ENCODE measurements around the gene BDNF.

The BDNF gene

GRCh38 chr11:27720277-27720830 is 20.1 kb upstream of the BDNF start:
- H3K9me3 ChIP-seq = peaks cover 39% of the 10 kb centered on the region
- H3K4me1 ChIP-seq = no peaks in the 10 kb centered on the region
- no peaks in the 10 kb centered on the region for H3K36me3 ChIP-seq
- H3K4me2 ChIP-seq = no peak overlapping the region
- no peak for TF ChIP-seq Cebpa-rat (IDR thresholded peaks at IDR 0.05)
- no peaks in the 10 kb centered on the region for H3K27me3 ChIP-seq
- no peak overlapping the region for H3K9ac ChIP-seq
- H4K20me1 ChIP-seq = no peaks in the 10 kb centered on the region
- H3K4me3 ChIP-seq = no peak overlapping the region
- no peak overlapping the region for H3K27ac ChIP-seq

- Histone ChIP-seq H3K4me2 (no peak overlapping the region), H3K4me3 (no peak overlapping the region), H3K27me3 (no peaks in the 10 kb centered on the region), H4K20me1 (no peaks in the 10 kb centered on the region), H3K27ac (no peak overlapping the region), H3K4me1 (no peaks in the 10 kb centered on the region), H3K9me3 (peaks cover 39% of the 10 kb centered on the region), H3K9ac (no peak overlapping the region), H3K36me3 (no peaks in the 10 kb centered on the region)
- no peak for TF ChIP-seq Cebpa-rat (IDR thresholded peaks at IDR 0.05)
Observed at GRCh38 chr11:27719546-27719925, 19.3 kb upstream of the BDNF start.

GRCh38 chr11:27718863-27719545 is 18.7 kb upstream of the BDNF start:
- H3K4me2 ChIP-seq = no peak overlapping the region
- no peaks in the 10 kb centered on the region for H3K4me1 ChIP-seq
- H3K36me3 ChIP-seq = no peaks in the 10 kb centered on the region
- H3K27ac ChIP-seq = no peak overlapping the region
- peaks cover 39% of the 10 kb centered on the region for H3K9me3 ChIP-seq
- no peak overlapping the region for H3K9ac ChIP-seq
- H4K20me1 ChIP-seq = no peaks in the 10 kb centered on the region
- no peak for TF ChIP-seq Cebpa-rat (IDR thresholded peaks at IDR 0.05)
- no peak overlapping the region for H3K4me3 ChIP-seq
- no peaks in the 10 kb centered on the region for H3K27me3 ChIP-seq

GRCh38 chr11:27718346-27718862 is 18.1 kb upstream of the BDNF start:
- Histone ChIP-seq H3K27ac (no peak overlapping the region), H3K4me1 (no peaks in the 10 kb centered on the region), H3K27me3 (no peaks in the 10 kb centered on the region), H3K4me3 (no peak overlapping the region), H3K9ac (no peak overlapping the region), H3K36me3 (no peaks in the 10 kb centered on the region), H3K4me2 (no peak overlapping the region), H4K20me1 (no peaks in the 10 kb centered on the region), H3K9me3 (peaks cover 39% of the 10 kb centered on the region)
- no peak for TF ChIP-seq Cebpa-rat (IDR thresholded peaks at IDR 0.05)

- Histone ChIP-seq H3K4me2 (no peak overlapping the region), H3K9me3 (peaks cover 36% of the 10 kb centered on the region), H3K4me1 (no peaks in the 10 kb centered on the region), H3K4me3 (no peak overlapping the region), H4K20me1 (no peaks in the 10 kb centered on the region), H3K36me3 (no peaks in the 10 kb centered on the region), H3K9ac (no peak overlapping the region), H3K27ac (no peak overlapping the region), H3K27me3 (no peaks in the 10 kb centered on the region)
- no peak for TF ChIP-seq Cebpa-rat (IDR thresholded peaks at IDR 0.05)
Observed at GRCh38 chr11:27717801-27718229, 17.6 kb upstream of the BDNF start.

GRCh38 chr11:27717377-27717776 is 17.1 kb upstream of the BDNF start:
- Histone ChIP-seq H3K4me2 (no peak overlapping the region), H3K4me3 (no peak overlapping the region), H3K4me1 (no peaks in the 10 kb centered on the region), H3K27me3 (no peaks in the 10 kb centered on the region), H4K20me1 (no peaks in the 10 kb centered on the region), H3K9ac (no peak overlapping the region), H3K36me3 (no peaks in the 10 kb centered on the region), H3K27ac (no peak overlapping the region), H3K9me3 (peaks cover 31% of the 10 kb centered on the region)
- TF ChIP-seq Cebpa-rat (IDR thresholded peaks at IDR 0.05) = no peak

GRCh38 chr11:27716835-27717234 is 16.6 kb upstream of the BDNF start:
- no peak for TF ChIP-seq Cebpa-rat (IDR thresholded peaks at IDR 0.05)
- Histone ChIP-seq H3K27me3 (no peaks in the 10 kb centered on the region), H4K20me1 (no peaks in the 10 kb centered on the region), H3K4me1 (no peaks in the 10 kb centered on the region), H3K4me3 (no peak overlapping the region), H3K4me2 (no peak overlapping the region), H3K36me3 (no peaks in the 10 kb centered on the region), H3K9ac (no peak overlapping the region), H3K9me3 (peaks cover 26% of the 10 kb centered on the region), H3K27ac (no peak overlapping the region)

- no peak for TF ChIP-seq Cebpa-rat (IDR thresholded peaks at IDR 0.05)
- Histone ChIP-seq H3K27ac (no peak overlapping the region), H3K4me3 (no peak overlapping the region), H3K27me3 (no peaks in the 10 kb centered on the region), H3K9me3 (peaks cover 20% of the 10 kb centered on the region), H4K20me1 (no peaks in the 10 kb centered on the region), H3K36me3 (no peaks in the 10 kb centered on the region), H3K4me1 (no peaks in the 10 kb centered on the region), H3K9ac (no peak overlapping the region), H3K4me2 (no peak overlapping the region)
Observed at GRCh38 chr11:27716216-27716615, 16.0 kb upstream of the BDNF start.

GRCh38 chr11:27711725-27712124 is 11.5 kb upstream of the BDNF start:
- H4K20me1 ChIP-seq = no peaks in the 10 kb centered on the region
- no peaks in the 10 kb centered on the region for H3K9me3 ChIP-seq
- H3K4me3 ChIP-seq = no peak overlapping the region
- no peaks in the 10 kb centered on the region for H3K27me3 ChIP-seq
- H3K9ac ChIP-seq = no peak overlapping the region
- no peak for TF ChIP-seq Cebpa-rat (IDR thresholded peaks at IDR 0.05)
- no peak overlapping the region for H3K27ac ChIP-seq
- H3K4me2 ChIP-seq = no peak overlapping the region
- H3K36me3 ChIP-seq = no peaks in the 10 kb centered on the region
- H3K4me1 ChIP-seq = no peaks in the 10 kb centered on the region

- H4K20me1 ChIP-seq = no peaks in the 10 kb centered on the region
- H3K36me3 ChIP-seq = no peaks in the 10 kb centered on the region
- no peak overlapping the region for H3K4me3 ChIP-seq
- no peak overlapping the region for H3K9ac ChIP-seq
- no peak overlapping the region for H3K4me2 ChIP-seq
- no peak overlapping the region for H3K27ac ChIP-seq
- no peak for TF ChIP-seq Cebpa-rat (IDR thresholded peaks at IDR 0.05)
- H3K9me3 ChIP-seq = no peaks in the 10 kb centered on the region
- no peaks in the 10 kb centered on the region for H3K4me1 ChIP-seq
- no peaks in the 10 kb centered on the region for H3K27me3 ChIP-seq
Observed at GRCh38 chr11:27710536-27710935, 10.3 kb upstream of the BDNF start.
